ENCODE measurements around the gene HINT3.

GRCh38 chr6:126010040-126010439, 53.5 kb downstream of the HINT3 start:
- TF ChIP-seq, protein P1, sequence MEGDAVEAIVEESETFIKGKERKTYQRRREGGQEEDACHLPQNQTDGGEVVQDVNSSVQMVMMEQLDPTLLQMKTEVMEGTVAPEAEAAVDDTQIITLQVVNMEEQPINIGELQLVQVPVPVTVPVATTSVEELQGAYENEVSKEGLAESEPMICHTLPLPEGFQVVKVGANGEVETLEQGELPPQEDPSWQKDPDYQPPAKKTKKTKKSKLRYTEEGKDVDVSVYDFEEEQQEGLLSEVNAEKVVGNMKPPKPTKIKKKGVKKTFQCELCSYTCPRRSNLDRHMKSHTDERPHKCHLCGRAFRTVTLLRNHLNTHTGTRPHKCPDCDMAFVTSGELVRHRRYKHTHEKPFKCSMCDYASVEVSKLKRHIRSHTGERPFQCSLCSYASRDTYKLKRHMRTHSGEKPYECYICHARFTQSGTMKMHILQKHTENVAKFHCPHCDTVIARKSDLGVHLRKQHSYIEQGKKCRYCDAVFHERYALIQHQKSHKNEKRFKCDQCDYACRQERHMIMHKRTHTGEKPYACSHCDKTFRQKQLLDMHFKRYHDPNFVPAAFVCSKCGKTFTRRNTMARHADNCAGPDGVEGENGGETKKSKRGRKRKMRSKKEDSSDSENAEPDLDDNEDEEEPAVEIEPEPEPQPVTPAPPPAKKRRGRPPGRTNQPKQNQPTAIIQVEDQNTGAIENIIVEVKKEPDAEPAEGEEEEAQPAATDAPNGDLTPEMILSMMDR (IDR thresholded peaks at IDR 0.05) = no peak
- TF ChIP-seq POLR2AphosphoS5 (IDR thresholded peaks at IDR 0.05) (no peak), EP300 (IDR thresholded peaks at IDR 0.05) (no peak)

Data from sigmoid colon (tissue), 4 donors.